ENCODE measurements around the gene YEATS4.

DNA sequence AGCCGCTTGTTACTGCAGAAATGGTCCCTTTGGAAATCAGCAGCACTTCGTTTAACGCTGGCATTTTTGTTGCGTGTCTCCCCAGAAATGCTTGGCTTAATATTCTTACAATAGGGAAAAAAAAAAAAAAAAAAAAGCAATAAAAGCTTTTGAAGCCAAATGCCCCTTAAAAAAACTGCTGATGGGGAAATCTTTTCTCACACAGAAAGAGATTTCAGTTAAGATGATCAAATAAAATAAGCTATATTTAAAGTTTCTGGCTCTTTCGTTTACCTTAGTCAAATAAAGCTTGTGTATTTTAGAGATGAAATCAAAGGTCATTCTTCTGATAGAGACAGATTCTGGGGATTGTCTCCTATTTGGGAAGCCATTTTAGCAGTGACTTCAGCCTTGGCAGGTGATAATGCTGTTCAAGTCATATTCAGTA lies 58.2 kb downstream of the YEATS4 start:
- TF ChIP-seq, protein P1, sequence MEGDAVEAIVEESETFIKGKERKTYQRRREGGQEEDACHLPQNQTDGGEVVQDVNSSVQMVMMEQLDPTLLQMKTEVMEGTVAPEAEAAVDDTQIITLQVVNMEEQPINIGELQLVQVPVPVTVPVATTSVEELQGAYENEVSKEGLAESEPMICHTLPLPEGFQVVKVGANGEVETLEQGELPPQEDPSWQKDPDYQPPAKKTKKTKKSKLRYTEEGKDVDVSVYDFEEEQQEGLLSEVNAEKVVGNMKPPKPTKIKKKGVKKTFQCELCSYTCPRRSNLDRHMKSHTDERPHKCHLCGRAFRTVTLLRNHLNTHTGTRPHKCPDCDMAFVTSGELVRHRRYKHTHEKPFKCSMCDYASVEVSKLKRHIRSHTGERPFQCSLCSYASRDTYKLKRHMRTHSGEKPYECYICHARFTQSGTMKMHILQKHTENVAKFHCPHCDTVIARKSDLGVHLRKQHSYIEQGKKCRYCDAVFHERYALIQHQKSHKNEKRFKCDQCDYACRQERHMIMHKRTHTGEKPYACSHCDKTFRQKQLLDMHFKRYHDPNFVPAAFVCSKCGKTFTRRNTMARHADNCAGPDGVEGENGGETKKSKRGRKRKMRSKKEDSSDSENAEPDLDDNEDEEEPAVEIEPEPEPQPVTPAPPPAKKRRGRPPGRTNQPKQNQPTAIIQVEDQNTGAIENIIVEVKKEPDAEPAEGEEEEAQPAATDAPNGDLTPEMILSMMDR (IDR thresholded peaks at IDR 0.05 in 4 of 5, conservative IDR thresholded peaks at IDR 0.05 in 1 of 5) = no peak
- no peak for TF ChIP-seq POLR2A (IDR thresholded peaks at IDR 0.05)
